Measurements from ENCODE around the gene CBL.
A peak's percentile ranks its signal among the peaks of the same experiment; 100 is the strongest.

Gene CBL

DNA sequence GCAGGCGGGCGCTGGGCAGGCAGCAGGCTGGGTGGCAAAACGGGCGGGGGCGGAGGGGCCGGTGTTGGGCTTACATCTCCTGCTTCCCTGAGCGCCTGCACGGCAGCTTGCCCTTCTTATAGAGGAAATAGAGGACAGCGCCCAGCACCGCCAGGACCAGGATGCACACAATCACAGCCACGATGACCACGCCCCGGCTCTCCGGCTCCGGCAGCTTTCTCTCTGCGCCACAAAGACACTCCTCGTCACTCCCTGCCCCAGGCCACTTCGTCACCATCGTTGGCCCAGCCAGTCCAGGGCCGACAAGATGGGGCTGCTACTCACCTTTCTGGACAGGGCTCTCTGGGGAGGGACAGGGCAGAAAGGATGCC lies 104.5 kb downstream of the CBL start:
- DNase-seq (ENCODE audit: low spot score): no peak

DNA sequence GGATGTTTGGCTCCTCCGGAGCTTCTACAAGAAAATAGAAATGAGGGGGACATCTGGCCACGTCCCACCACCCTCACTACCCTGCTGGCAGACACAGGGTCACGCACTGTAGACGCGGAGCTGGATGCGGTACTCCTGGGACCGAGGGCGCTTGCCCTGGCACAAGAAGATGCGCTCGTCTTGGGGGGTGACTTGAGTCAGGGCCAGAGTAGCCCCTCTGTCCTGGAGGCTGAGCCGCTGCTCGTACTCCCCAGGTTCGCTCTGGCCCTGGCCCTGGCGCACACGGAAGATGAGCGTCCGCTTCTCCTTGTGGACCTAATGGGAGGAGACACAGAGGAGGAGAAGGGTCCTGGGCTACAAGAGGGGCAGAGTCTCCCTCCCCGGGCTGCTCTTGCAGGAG lies 108.6 kb downstream of the CBL start:
- no peak for DNase-seq (ENCODE audit: low spot score)

DNA sequence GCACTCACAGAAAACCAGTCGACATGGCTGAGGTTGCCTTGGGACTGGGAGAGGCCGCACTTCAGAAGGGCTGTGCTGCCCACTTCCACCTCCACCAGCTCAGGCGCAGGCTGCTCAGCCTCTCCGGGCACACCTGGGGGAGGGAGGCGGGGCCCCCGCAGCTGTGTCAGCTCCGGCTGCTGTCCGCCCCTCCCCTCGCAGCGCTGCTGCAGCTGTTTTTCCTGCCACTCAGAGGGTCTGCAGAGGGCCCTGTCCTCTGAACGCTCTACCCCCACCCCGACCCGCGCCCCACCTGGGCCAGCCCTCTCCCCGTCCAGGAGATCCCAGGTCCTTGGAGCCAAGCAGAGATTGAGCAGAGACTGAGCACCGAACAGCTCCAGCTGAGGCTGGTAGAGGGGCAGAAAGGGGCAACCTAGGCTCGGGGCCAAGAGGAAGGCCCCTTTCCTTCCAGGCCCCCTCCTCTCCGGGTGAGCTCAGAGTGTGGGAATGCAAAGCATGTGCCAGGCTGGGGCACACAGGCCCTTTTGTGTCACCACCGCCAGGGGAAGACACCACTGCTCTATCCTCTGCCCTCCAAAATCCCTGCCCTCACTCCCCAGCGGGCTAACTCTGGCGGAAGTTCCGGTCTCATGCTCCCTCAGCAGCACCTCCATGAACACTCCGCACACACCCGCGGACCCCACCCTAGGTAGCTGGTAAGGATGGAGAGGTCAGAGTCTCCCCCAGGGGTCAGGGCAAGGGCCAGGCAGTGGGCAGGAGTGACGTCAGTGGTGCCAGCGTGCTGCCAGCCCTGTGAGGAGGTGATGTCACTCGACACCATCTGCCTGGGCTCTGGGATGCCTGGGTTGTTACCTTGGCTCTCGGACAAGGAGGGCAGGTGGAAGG lies 109.2 kb downstream of the CBL start:
- peak; percentile 86 for DNase-seq (ENCODE audit: low spot score)

DNA sequence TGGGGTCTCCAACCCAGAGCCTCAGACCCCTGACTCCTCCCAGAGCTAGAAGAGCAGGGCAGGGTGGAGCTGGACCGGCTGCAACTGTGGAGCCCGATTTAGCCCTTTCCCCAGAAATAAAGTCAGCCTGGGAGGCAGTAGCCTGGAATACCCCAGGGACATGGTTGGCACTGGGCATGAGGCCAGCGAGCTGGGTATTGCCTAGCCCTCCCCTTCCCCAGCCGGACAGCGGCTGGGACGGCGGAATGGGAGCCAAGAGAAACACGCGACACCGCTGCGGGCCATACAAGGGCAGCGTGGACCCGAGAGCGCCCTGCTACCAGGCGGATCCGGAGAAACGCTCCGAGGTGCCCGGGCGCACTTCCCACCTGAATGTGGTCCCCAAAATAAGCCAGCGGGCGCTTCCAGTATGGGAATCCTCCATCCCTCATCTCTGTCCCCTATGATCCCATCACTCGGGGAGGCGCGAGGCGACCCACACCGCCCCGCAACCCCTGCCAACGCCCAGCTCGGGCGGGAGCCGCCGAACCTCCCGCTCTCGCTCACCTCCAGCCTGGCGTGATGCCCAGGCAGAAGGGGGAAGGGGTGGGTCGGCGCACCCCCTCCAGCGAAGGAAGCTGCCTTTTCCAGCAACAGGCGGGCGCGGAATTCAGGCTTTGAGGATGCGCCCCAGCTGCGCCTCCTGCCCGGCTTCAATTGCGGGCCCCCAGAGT lies 110.0 kb downstream of the CBL start:
- DNase-seq (ENCODE audit: low spot score): peak; percentile 55

DNA sequence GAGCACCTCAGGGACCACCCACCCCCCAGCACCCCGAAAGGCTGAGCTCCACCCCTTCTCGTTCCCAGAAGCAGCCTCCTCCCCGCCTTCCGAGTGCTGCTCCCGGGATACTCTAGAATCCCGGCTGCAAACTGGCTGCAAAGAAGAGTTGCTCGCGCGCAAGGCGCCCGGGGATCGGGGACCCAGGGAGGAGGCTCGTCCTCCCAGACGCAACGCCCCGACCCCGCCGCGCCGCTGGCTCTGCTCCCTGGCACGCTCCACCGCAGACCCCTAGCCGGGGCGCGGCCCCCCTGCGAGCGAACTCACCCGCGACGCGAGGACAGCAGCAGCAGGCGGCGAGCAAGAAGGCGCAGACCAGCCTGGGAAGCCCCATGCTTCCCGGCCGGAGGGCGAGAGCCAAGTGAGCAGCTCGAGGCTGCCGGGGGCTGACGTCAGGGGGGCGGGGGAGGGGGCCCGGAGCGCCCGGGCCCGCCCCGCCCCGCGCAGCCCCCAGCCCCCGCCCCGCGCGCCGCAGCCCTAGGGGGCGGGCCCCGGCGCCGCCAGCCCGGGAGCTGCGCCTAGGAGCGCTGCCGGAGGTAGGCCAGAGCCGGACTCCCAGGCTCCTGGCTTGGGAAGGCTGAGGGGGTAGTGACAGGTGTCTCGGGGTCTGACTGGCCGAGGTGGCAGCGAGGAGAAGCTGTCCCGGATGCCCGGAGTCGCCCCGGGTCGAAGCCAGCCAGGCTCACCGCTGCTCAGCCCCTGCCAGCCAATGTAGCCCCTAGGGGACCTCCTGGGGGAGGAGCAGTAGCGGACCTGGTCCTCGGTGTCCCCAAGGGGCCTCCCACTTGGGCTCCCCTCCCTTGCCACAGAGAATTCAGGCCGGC lies 110.8 kb downstream of the CBL start, which contains the start of gene MCAM:
MCAM (minus strand) TSS at position 402 of the 863 bp plus-strand sequence; CDS start at position 373, 29 bp downstream.
- peak; percentile 60 for DNase-seq (ENCODE audit: low spot score)

DNA sequence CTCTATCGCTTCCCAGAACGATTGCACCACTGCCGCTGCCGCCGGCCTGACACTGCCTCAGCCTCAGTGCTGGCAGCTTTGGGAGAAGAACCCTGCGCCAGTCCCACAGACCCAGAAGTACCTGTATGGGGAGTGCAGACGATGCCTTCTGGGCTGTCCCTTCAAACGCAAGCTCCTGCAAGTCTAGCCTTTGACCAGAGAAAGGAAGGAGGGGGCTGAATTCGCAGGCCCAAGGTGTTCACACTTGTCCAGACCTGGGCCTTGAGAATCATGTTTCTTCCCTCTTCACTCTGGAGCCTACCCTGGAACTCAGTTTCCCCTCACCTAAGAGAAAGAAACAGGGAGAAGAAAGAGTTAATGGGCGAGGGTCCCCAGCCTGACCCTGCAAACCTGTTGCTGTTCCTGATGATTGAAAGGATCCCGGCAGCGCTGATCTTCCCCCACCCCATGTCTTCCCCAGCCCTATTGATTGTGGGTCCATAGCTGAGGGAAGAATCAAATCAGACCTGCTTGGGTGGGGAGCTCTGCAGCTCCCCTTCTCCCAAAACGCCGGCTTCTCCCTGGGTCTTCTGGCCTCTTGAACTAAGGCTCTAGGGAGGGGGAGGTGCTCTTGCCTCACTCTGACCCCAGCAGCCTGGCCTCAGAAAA lies 111.6 kb downstream of the CBL start:
- DNase-seq (ENCODE audit: low spot score): no peak

DNA sequence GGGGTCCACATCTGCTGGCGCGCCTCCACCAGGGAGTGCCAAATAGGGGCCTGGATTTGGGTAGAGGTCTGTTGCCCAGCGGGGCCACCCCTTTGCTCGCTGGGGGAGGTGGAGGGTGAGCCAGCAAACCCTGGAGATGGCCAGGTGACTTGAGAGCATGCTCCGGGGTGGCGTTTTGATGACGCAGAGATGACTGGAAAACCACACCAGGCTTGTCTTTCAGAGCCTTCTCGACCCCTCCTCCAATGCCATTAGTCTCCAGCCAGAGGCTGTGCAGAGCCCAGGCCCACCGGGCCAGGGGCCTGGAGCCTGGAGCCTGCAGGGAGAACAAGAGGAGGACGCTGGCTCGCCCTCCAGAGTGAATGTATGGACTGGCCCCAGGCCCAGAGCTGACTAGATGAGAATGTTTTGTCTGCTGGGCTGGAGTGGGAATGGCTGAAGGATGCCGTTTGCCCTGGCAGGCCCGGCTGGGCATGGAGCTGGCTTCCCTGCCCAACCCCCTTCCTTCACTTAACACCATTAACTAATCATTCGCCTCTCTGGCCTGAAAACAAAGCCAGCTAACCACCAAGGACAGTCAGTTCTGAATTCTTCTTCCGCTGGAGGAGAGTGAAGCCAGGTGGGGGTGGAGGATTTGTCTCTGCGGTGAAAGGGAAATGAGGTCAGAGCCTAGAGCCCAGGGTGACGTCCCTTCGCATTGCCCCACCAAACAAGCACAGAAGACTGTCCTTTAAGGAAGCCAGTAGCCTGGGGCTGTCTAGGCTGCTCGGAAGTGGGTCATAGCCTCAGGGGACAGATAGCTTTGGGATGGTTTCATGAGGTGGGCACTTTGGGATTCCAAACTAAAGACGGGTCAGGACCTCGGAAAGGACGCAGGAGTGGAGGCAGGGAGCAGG lies 112.3 kb downstream of the CBL start:
- DNase-seq (ENCODE audit: low spot score): peak; percentile 77

DNA sequence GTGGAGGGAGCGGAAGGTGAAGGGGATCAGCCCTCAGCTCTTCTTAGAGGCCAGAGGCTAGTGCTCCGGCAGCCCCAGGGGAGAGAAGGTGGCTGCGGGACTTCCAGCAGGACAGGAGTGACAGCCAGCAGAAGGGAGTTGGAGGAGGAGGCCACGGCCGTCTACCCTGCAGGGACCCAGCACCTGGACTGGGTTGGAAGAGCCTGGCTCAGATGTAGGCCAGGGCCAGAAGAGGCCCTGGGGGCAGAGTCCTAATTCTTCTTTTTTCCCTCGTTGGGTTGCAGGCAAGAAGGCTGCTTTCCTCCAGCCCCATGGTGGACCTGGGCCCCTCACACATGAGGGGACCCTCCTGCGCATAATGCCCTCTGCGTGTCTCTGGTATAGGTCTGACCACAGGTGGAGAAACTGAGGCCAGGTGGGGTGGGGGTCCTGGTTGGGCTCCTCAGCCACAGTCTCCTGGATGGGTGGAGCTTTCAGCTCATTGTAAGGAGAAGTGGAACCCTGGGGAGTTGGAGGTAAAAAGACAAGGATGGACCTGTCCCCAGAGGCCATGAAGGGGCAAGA lies 113.1 kb downstream of the CBL start:
- no peak for DNase-seq (ENCODE audit: low spot score)

DNA sequence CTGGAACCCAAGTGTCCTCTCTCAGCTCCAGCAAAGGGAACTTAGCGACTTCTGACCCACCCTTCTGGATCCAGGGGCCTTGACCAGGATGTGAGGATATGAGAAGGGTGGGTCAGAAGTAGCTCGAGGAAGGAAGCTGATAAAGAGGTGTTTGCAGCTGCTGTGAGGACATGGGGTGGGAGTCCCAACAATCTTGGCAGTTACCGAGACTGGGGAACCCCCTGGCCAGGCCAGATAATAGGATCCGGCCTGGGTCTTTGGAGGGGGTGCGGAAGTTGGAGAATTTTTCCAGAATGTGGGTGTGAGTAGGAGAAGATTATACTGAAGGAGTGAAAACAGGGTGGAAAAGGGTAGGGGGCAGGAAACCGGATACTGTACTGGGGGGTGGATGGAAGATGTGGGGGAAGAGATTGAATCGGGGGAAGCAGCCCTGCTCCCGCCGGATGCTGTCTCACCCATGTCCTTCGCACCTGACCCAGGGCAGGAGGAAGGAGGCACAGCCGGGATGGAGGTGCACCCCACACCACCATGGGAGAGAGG lies 113.6 kb downstream of the CBL start:
- no peak for DNase-seq (ENCODE audit: low spot score)

DNA sequence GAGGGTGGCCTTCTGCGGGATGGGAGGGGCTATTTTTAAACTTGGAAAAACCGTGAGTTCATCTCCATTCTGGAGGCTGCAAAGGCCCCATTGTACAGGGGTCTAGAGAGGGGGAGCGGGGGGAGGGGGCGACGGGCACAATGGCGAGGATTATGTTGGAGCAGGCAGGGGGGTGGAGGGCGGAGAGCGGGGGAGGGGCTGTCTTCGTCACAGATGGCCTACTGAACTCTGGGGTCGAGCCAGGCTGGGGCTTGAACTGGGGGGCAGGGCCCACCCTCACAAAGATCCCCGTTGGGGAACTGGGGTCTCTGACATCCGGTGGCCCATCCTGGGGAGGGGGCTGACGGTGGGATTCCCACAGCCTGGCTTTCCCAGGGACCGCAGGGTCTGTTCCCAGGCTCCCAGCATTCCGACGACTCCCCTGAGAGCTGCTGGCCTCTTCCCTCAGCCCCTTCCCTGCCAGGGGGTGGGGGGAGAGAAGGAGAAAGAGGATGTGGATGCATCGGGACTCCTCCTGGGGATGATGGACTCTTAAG lies 114.2 kb downstream of the CBL start:
- no peak for DNase-seq (ENCODE audit: low spot score)

DNA sequence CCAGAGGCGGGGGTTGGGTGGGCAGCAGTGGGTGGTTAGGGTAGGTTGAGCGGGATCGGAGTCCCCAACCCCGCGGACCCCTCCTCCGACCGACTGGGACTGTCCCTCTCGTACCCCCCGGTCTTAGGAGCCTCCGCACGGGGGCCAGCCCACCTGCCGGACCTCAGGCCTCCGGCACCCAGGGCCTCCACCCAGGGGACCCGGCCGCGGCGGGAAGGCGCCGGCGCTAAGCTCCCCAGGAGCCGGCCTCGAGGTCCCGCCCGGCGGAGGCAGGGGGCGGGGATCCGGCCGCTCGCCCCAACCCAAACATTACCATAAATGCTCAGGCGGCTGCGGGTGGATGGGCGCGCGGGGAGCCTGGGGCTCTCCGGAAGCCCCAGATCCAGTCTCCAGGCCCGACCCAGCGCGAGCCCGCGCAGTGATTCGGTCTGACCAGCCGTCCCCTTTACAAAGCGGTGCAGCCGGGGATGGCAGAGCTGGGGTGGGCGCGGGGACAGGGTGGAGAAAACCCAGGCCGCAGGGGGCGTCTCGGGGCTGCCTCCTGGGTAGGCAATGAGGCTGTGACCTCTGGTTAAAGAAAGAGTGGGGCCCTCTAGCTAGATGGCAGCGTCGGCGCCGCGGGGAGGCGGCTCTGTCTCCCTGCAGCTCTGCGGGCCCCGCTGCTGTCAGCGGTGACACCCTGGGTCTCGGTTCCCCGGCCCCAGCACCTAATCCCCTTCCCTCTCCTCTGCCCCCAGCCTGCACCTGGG lies 114.8 kb downstream of the CBL start:
- peak; percentile 67 for DNase-seq (ENCODE audit: low spot score)

DNA sequence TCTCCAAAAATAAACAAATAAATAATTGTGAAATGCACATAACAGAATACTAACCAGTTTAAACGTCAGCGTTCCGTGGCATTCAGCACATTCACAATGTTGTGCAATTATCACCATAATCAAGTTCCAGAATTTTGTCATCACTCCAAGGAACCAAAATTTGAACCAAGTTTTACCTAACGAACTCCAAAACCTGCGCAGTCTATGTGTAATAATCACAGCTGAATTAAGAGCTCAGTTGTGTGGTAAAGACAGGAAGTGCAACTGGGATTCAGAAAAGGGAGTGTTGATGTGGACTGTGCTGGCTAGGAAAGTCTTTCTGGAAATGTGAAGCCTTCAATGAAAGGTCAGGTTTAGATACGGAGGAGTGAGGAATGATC lies 116.2 kb downstream of the CBL start:
- DNase-seq (ENCODE audit: low spot score): no peak

DNA sequence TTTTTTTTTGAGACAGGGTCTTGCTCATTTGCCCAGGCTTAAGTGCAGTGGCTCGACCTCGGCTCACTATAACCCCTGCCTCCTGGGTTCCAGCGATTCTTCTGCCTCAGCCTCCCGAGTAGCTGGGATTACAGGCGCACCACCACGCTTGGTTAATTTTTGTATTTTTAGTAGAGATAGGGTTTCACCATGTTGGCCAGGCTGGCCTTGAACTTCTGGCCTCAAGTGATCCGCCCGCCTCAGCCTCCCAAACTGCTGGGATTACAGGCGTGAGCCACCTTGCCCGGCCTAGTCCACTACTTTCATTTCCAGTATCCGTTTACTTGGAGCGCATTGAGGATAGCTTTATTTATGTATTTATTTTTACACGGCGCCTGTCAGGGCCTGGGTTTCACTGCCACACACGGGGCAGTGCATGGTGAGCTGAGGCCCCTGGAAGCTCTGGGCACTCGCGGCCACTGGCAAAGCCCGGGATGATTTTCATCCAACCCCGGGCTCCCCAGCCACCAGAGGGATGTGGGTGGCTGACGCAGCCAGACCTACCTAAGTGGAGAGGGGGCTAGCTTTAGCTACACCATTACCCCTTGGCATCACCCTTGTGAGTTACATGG lies 116.9 kb downstream of the CBL start:
- no peak for DNase-seq (ENCODE audit: low spot score)

DNA sequence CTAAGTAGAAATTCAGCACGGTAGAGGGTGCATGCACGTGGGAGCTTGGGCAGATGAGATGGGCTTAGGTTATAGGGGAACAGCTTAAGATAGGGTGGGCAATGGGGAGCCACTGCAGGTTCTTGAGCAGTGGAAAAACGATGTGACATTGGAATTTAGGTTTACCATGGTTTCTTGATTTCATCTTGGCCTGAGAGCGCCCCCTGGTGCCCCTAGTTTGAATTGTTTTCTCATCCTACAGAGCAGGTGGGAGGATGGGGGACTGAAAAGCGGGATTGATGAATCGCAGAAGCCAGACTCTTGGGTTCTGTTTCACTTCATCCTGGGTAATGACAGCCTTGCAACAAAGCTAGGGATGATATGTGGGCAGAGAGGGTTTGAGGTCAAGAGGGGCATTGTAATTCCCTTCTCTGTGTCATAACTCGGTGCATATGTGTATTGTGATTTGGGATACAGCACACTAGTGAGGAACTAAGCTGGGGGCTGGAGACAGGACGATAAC lies 117.4 kb downstream of the CBL start:
- peak; percentile 76 for DNase-seq (ENCODE audit: low spot score)

DNA sequence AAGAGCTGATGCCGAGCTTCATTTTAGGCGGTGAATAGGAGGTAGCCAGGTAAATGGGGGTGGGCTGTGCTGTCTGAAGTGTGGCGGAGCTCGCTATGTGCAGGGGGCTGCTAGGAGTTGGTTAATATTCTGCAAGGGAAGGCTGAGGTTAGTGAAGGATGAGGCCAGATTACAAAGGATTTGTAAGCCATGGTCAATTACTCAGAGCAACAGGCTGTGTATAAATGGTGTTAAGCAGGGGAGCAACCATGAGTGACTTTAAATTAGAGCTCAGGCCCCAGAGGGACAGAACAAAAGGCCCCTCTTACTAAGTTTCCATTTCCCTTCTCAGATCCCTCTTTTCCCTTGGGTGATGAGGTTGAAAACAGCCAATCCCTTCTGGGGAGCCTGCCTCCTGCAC lies 118.0 kb downstream of the CBL start:
- no peak for DNase-seq (ENCODE audit: low spot score)

DNA sequence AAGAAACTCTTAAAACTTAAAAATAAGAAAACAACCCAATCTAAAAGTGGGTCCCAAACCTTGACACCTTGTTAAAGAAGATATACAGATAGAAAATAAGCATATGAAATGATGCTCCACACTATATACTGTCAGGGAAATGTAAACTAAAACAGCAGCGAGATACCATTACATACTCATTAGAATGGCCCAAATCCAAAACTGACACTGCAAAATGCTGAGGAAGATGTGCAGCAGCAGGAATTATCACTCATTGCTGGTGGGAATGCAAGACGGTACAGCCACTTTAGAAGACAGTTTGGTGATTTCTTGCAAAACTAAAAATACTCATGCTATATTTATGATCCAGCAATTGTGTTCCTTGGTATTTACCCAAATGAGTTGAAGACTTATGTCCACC lies 123.2 kb downstream of the CBL start:
- no peak for DNase-seq (ENCODE audit: low spot score)

DNA sequence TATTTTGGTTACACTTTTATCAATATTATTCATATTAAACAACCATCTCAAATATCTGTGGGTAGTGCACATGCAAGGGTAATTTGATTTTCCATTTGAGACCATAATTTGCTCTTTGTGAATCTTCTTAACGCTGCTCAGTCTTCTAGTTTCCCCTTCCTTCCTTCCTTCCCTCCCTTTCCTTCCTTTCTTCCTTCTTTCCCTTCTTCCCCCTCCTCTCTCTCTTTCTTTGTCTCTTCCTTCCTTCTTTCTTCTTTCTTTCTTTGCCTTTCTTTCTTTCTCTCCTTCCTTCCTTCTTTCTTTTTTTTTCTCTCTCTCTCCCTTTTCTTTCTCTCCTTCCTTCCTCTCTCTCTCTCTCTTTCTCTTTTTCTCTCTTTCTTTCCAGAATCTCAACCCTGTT lies 124.1 kb downstream of the CBL start:
- DNase-seq (ENCODE audit: low spot score): no peak

DNA sequence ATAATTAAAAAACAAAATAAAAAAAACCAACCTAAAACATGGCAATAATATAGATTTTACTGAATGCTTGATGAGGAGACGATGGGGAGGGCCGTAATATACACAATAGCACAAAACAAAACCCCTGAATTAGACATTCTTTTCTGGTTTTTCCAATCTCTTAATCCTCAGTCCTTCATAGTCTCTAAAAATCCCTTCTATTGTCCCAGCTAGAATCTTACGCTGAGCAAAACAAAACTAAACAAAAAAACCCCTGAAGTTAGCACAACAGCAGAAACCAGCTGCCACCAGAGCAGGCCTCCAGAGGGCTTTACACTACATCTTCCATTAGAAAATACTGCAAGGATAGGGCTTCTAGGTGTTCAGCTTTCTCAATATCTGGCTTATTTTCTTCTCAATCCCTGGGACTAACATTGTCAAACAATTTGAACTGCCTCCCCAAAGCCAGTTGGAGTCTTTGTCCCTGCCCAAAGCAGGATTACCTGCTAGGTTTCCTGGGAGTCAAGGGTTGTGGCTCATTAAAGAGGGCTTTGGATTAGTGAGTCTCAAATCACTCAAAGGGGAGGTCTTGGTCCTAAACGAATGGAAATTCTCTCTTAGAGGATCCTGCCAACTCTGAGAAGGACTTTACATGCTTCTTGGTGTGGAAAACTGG lies 126.1 kb downstream of the CBL start:
- DNase-seq (ENCODE audit: low spot score): no peak
